GM12878 (cell line): ENCODE results near the gene COQ8B. TPM values are rescaled to one million over a fixed set of nuclear protein-coding genes. Genes with fewer than 3 reads are reported as not detected.

Source experiments
- ATAC-seq: fragments of 200-7000 bp; cut with Tn5 transposase; 3 replicates; pipeline ENCODE4 v1.9.1; 2020; ENCODE audit warnings: mild to moderate bottlenecking, moderate library complexity
- BruUV-seq: library from RNA; stranded (reverse); fragments of 400-500 nt; replicated peaks from 2 replicates; lab custom pipeline; 2021; lab: Mats Ljungman, UMichigan
- CTCF ChIA-PET: fragments of 300-600 bp; sonication (Branson Sonifier 250); formaldehyde crosslinking; extraction: SDS; loops from one replicate; lab custom pipeline; 2021; ENCODE audit warnings: inconsistent platforms; lab: Yijun Ruan, JAX
- POLR2A ChIA-PET: fragments of 350-600 bp; formaldehyde crosslinking; extraction: SDS; loops from one replicate; lab custom pipeline; 2021; ENCODE audit warnings: inconsistent platforms; lab: Charles Lee
- RAD21 ChIA-PET: fragments of 300-600 bp; sonication (Branson Sonifier 250); formaldehyde crosslinking; loops from one replicate; lab custom pipeline; 2023; ENCODE audit warnings: antibody characterized with exemption; ENCODE audit not compliant: unreplicated experiment; lab: Charles Lee
- SMC1A ChIA-PET: fragments of 300-600 bp; sonication (Branson Sonifier 250); formaldehyde crosslinking; loops from one replicate; lab custom pipeline; 2023; ENCODE audit not compliant: unreplicated experiment, uncharacterized antibody; lab: Charles Lee
- DNase-seq: peaks from one replicate; pipeline ENCODE4 v3.0.0-alpha.2; 2011; ENCODE audit warnings: low read depth, low spot score
- FAIRE-seq: peaks from 3 replicates; lab custom pipeline; 2011; peaks lifted over from hg19 to GRCh38; lab: Jason Lieb, UNC
- H2AFZ ChIP-seq: 2 replicates; pipeline ENCODE4 v1.6.0; 2011; ENCODE audit warnings: low read depth, low read length, control low read depth; ENCODE audit not compliant: control insufficient read depth
- H3K27ac ChIP-seq: 2 replicates; pipeline ENCODE4 v1.5.1; 2011; ENCODE audit warnings: control low read depth; ENCODE audit not compliant: control insufficient read depth, insufficient read depth
- H3K27me3 ChIP-seq, 2 experiments: replicated peaks in 1 of 2; 2 replicates each; pipeline versions ENCODE4 v1.6.0 to v1.6.1; 2011; ENCODE audit warnings: low read length in 1 of 2; ENCODE audit not compliant: control insufficient read depth in 2 of 2, insufficient read depth in 2 of 2
- H3K36me3 ChIP-seq, 2 experiments: 2 replicates each; pipeline ENCODE4 v1.5.1; 2011; ENCODE audit warnings: low read length in 1 of 2; ENCODE audit not compliant: control insufficient read depth in 2 of 2, insufficient read depth in 2 of 2
- H3K4me1 ChIP-seq: 2 replicates; pipeline ENCODE4 v1.6.1; 2011; ENCODE audit warnings: mild to moderate bottlenecking, low read length, moderate library complexity, mixed read lengths; ENCODE audit not compliant: control insufficient read depth, insufficient read depth
- H3K4me2 ChIP-seq: 2 replicates; pipeline ENCODE4 v1.6.0; 2011; ENCODE audit warnings: control low read depth; ENCODE audit not compliant: control insufficient read depth, insufficient read depth
- H3K4me3 ChIP-seq: fragments of 200-600 bp; sonication (generic); 2 replicates; pipeline ENCODE4 v1.5.1; 2016
- H3K79me2 ChIP-seq: 2 replicates; pipeline ENCODE4 v1.6.0; 2011; ENCODE audit warnings: low read length; ENCODE audit not compliant: control insufficient read depth, insufficient read depth
- H3K9ac ChIP-seq: 2 replicates; pipeline ENCODE4 v1.8.0; 2011; ENCODE audit warnings: low read length, control low read depth, mixed read lengths; ENCODE audit not compliant: control insufficient read depth, insufficient read depth
- H3K9me3 ChIP-seq: replicated peaks from 3 replicates; pipeline ENCODE4 v1.5.1; 2011; ENCODE audit warnings: mild to moderate bottlenecking, low read length; ENCODE audit not compliant: control insufficient read depth, insufficient read depth
- H4K20me1 ChIP-seq: 2 replicates; pipeline ENCODE4 v1.6.0; 2011; ENCODE audit not compliant: control insufficient read depth, insufficient read depth
- ATF3 ChIP-seq: IDR thresholded peaks from 2 replicates; pipeline ENCODE4 v1.6.1; 2011; ENCODE audit warnings: low read depth, mild to moderate bottlenecking, low read length, moderate library complexity, borderline replicate concordance; ENCODE audit errors: extremely low read depth
- CREB1 ChIP-seq: IDR thresholded peaks from 2 replicates; pipeline ENCODE4 v1.6.1; 2012; ENCODE audit warnings: low read depth, mild to moderate bottlenecking, inconsistent platforms
- HDAC2 ChIP-seq: fragments of 200-600 bp; sonication (generic); IDR thresholded peaks from 2 replicates; pipeline ENCODE4 v1.6.1; 2017
- MAX ChIP-seq: IDR thresholded peaks from 2 replicates; pipeline ENCODE4 v1.6.1; 2012; ENCODE audit warnings: low read depth, low read length, improper control_type of control experiment
- MEF2A ChIP-seq: IDR thresholded peaks from 2 replicates; pipeline ENCODE4 v1.6.1; 2011; ENCODE audit warnings: low read depth, mild to moderate bottlenecking, low read length, moderate library complexity; ENCODE audit not compliant: insufficient read depth
- MXI1 ChIP-seq: fragments of 150-350 bp; IDR thresholded peaks from 2 replicates; pipeline ENCODE4 v1.6.1; 2011; ENCODE audit warnings: low read depth, mild to moderate bottlenecking, inconsistent platforms, low read length, improper control_type of control experiment
- NR2C2 ChIP-seq: IDR thresholded peaks from 2 replicates; pipeline ENCODE4 v1.6.1; 2011; ENCODE audit warnings: borderline replicate concordance, low read depth; ENCODE audit not compliant: control insufficient read depth, insufficient read length
- NR2F1 ChIP-seq: fragments of 450-650 bp; conservative IDR thresholded peaks from 2 replicates; pipeline ENCODE4 v1.6.1; 2017; ENCODE audit warnings: mild to moderate bottlenecking
- RELA ChIP-seq: fragments of 450-650 bp; IDR thresholded peaks from 2 replicates; pipeline ENCODE4 v1.8.0; 2014; ENCODE audit warnings: borderline replicate concordance; ENCODE audit not compliant: partially characterized antibody
- SP1 ChIP-seq: IDR thresholded peaks from one replicate; pipeline ENCODE4 v1.6.1; 2011; ENCODE audit warnings: low read depth, low read length
- SREBF2 ChIP-seq: IDR thresholded peaks from 2 replicates; pipeline ENCODE4 v1.6.1; 2012; ENCODE audit warnings: mild to moderate bottlenecking, low read length
- TCF12 ChIP-seq: IDR thresholded peaks from 2 replicates; pipeline ENCODE4 v1.6.1; 2011; ENCODE audit warnings: low read depth, mild to moderate bottlenecking, low read length
- TCF7 ChIP-seq: IDR thresholded peaks from 2 replicates; pipeline ENCODE4 v1.6.1; 2014; ENCODE audit warnings: antibody characterized with exemption, borderline replicate concordance
- ZNF687 ChIP-seq: fragments of 450-650 bp; IDR thresholded peaks from 2 replicates; pipeline ENCODE4 v1.6.1; 2017; ENCODE audit warnings: mild to moderate bottlenecking, moderate library complexity
- WGBS: methylation state at CpG from one replicate; pipeline ENCODE4 v1.1.6; 2016; ENCODE audit warnings: low lambda C conversion rate; ENCODE audit not compliant: insufficient replicate concordance, insufficient coverage; ENCODE audit errors: missing lambda C conversion rate; 5-methylcytosine and 5-hydroxymethylcytosine counted together
- in situ Hi-C: fragments of 300-500 bp; cut with MboI; formaldehyde crosslinking; loops from 9 replicates; pipeline ENCODE4 v1.14.3; 2018; ENCODE audit warnings: mixed read lengths
- intact Hi-C: fragments of 100-400 bp; cut with micrococcal nuclease; formaldehyde crosslinking; loops from one replicate; pipeline ENCODE4 v1.14.2; 2022; ENCODE audit not compliant: unreplicated experiment
- polyA plus RNA-seq, 11 experiments: library from polyadenylated mRNA; depleted of rRNA in 4 of 11; unstranded in 6 of 11; stranded (reverse) in 5 of 11; fragments of >200 nt; fragmentation: Nextera tagmentation in 4 of 11; fragmentation: Illumina TruSeq in 1 of 11; extraction: Ambion mirVana in 4 of 11; extraction: Trizol in 1 of 11; gene quantifications; 1 replicate in 1 of 11; 2 replicates in 10 of 11; pipeline versions ENCODE4 v1.2.1 to v1.2.3, GENCODE V29; 2011 to 2016; ENCODE audit warnings: inconsistent platforms in 2 of 11, missing spikeins in 2 of 11, low read depth in 1 of 11
- total RNA-seq, 4 experiments: library from RNA; depleted of rRNA in 3 of 4; stranded (reverse); fragments of >200 nt in 3 of 4; fragmentation: Illumina TruSeq in 1 of 4; extraction: Trizol in 1 of 4; gene quantifications; 2 replicates each; pipeline versions ENCODE4 v1.2.1 to v1.2.3, GENCODE V29; 2013 to 2021

Gene COQ8B
- total and polyA plus RNA-seq, 10 of the 15 experiments (the other 5 are each of a cell fraction or from before 2014, with no cell fraction given): 0.39 to 37.1 (median 16.8) TPM

- H3K27ac ChIP-seq: no peak overlapping the region
- FAIRE-seq (no peak), ATAC-seq (no peak), DNase-seq (no peak)
- peaks cover 2 to 8% of the 10 kb centered on the region in 2 experiments; a peak in 2 of 4 replicates for H3K36me3 ChIP-seq
- H3K4me3 ChIP-seq: no peak overlapping the region
- ChIA-PET RAD21 (no interaction called here), SMC1A (no interaction called here), POLR2A (no interaction called here), CTCF (no interaction called here)
- no peaks in the 10 kb centered on the region for H3K4me1 ChIP-seq
- H4K20me1 ChIP-seq: no peaks in the 10 kb centered on the region
- no peak overlapping the region for H2AFZ ChIP-seq
- TF ChIP-seq MEF2A: no peak
- TF ChIP-seq TCF12: no peak
- TF ChIP-seq TCF7: no peak
- TF ChIP-seq SREBF2: no peak
- TF ChIP-seq RELA: no peak
- TF ChIP-seq NR2C2: no peak
- no peak for TF ChIP-seq MAX
- no peak for TF ChIP-seq ZNF687
- no peak for TF ChIP-seq MXI1
- TF ChIP-seq SP1: no peak
- no peak for TF ChIP-seq ATF3
- TF ChIP-seq CREB1: no peak
- no peak for TF ChIP-seq NR2F1
- no peak for TF ChIP-seq HDAC2
- intact Hi-C loops (no loop called here), in situ Hi-C loops (no loop called here)
- no TSS peak for BruUV-seq
- no peak overlapping the region for H3K9ac ChIP-seq
- WGBS: 63% methylated on average over 7 of the region's 7 CpGs
- no peaks in the 10 kb centered on the region for H3K27me3 ChIP-seq
- no peak overlapping the region for H3K4me2 ChIP-seq
- peaks cover 5% of the 10 kb centered on the region; the same call in 2 of the 3 replicates for H3K9me3 ChIP-seq
- no peaks in the 10 kb centered on the region for H3K79me2 ChIP-seq
Observed at GRCh38 chr19:40668991-40669614, 47.6 kb downstream of the COQ8B start.
